Measurements from ENCODE around the gene TCF4. TPM values are rescaled to one million over a fixed set of nuclear protein-coding genes. Genes with fewer than 3 reads are reported as not detected.

Gene TCF4
- total RNA-seq, 1 experiment from 2014 or later, result 2.3 TPM

DNA sequence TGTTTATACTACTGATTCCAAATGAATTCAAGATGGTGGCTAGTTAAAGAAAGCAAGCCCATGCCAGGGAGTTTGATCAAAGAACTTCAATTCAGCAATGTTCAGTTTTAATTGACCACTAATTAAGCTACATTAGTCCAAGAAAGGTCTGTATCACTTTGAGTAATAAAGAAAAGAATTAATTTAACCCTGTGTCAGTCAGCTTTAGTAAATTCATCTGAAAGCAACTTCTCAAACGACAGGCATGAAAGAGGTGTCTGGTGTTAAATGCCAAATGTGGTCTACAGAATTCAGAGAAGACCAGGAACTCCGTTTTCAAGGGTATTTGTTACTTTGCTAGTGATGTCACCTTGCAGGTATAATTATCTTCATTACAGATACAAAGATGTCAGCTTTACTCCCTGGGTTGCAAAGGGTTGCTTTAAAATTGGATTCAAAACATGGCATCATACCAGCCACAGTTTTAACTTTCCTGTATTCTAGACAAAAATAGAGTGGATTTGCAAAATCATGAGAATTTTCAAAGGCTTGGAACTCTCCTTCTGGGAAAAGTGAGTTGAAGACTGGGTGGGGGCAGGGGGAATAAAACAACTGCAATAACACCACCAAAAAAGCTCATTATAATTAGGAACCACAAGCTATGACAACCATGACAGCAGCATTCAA lies 281.5 kb downstream of the TCF4 start:
- no peak for DNase-seq (ENCODE audit: low read depth, low spot score)
- ChIA-PET CTCF (no interaction called here), POLR2A (no interaction called here)
- H3K27ac ChIP-seq (ENCODE audit: low read length), result no peak overlapping the region
- H3K36me3 ChIP-seq (ENCODE audit: control insufficient read depth, insufficient read depth, low read length), result no peaks in the 10 kb centered on the region
- ATAC-seq, result no peak
- BruUV-seq (replicated peaks), result no TSS peak
- H3K9me3 ChIP-seq (ENCODE audit: control insufficient read depth, insufficient read depth, low read depth, low read length), result no peaks in the 10 kb centered on the region
- intact Hi-C loops (cut with micrococcal nuclease; ENCODE audit: unreplicated experiment) (no loop called here), in situ Hi-C loops (cut with HindIII; ENCODE audit: low pct_unique_long_range_greater_than_20kb, low sequenced_read_pairs) (no loop called here)
- no peaks in the 10 kb centered on the region for H3K27me3 ChIP-seq (ENCODE audit: control insufficient read depth, insufficient read depth, low read length)
- no peaks in the 10 kb centered on the region for H3K4me1 ChIP-seq (ENCODE audit: control insufficient read depth, insufficient read depth, low read length)
- TF ChIP-seq POLR2AphosphoS5 (IDR thresholded peaks at IDR 0.05; ENCODE audit: low read depth, low read length) (no peak), SIN3A (IDR thresholded peaks at IDR 0.05; ENCODE audit: borderline replicate concordance, insufficient read depth, low read depth, low read length) (no peak), TCF7L2 (IDR thresholded peaks at IDR 0.05; ENCODE audit: low read depth, low read length) (no peak)
- TF ChIP-seq, protein P1, sequence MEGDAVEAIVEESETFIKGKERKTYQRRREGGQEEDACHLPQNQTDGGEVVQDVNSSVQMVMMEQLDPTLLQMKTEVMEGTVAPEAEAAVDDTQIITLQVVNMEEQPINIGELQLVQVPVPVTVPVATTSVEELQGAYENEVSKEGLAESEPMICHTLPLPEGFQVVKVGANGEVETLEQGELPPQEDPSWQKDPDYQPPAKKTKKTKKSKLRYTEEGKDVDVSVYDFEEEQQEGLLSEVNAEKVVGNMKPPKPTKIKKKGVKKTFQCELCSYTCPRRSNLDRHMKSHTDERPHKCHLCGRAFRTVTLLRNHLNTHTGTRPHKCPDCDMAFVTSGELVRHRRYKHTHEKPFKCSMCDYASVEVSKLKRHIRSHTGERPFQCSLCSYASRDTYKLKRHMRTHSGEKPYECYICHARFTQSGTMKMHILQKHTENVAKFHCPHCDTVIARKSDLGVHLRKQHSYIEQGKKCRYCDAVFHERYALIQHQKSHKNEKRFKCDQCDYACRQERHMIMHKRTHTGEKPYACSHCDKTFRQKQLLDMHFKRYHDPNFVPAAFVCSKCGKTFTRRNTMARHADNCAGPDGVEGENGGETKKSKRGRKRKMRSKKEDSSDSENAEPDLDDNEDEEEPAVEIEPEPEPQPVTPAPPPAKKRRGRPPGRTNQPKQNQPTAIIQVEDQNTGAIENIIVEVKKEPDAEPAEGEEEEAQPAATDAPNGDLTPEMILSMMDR (IDR thresholded peaks at IDR 0.05), result no peak
- TF ChIP-seq, protein P2, sequence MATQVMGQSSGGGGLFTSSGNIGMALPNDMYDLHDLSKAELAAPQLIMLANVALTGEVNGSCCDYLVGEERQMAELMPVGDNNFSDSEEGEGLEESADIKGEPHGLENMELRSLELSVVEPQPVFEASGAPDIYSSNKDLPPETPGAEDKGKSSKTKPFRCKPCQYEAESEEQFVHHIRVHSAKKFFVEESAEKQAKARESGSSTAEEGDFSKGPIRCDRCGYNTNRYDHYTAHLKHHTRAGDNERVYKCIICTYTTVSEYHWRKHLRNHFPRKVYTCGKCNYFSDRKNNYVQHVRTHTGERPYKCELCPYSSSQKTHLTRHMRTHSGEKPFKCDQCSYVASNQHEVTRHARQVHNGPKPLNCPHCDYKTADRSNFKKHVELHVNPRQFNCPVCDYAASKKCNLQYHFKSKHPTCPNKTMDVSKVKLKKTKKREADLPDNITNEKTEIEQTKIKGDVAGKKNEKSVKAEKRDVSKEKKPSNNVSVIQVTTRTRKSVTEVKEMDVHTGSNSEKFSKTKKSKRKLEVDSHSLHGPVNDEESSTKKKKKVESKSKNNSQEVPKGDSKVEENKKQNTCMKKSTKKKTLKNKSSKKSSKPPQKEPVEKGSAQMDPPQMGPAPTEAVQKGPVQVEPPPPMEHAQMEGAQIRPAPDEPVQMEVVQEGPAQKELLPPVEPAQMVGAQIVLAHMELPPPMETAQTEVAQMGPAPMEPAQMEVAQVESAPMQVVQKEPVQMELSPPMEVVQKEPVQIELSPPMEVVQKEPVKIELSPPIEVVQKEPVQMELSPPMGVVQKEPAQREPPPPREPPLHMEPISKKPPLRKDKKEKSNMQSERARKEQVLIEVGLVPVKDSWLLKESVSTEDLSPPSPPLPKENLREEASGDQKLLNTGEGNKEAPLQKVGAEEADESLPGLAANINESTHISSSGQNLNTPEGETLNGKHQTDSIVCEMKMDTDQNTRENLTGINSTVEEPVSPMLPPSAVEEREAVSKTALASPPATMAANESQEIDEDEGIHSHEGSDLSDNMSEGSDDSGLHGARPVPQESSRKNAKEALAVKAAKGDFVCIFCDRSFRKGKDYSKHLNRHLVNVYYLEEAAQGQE (IDR thresholded peaks at IDR 0.05; ENCODE audit: insufficient read depth in 1 of 2, low read depth in 2 of 2, low read length in 1 of 2), result no peak
- no peak overlapping the region for H3K4me3 ChIP-seq (ENCODE audit: low read depth in 2 of 2, low read length in 2 of 2)

DNA sequence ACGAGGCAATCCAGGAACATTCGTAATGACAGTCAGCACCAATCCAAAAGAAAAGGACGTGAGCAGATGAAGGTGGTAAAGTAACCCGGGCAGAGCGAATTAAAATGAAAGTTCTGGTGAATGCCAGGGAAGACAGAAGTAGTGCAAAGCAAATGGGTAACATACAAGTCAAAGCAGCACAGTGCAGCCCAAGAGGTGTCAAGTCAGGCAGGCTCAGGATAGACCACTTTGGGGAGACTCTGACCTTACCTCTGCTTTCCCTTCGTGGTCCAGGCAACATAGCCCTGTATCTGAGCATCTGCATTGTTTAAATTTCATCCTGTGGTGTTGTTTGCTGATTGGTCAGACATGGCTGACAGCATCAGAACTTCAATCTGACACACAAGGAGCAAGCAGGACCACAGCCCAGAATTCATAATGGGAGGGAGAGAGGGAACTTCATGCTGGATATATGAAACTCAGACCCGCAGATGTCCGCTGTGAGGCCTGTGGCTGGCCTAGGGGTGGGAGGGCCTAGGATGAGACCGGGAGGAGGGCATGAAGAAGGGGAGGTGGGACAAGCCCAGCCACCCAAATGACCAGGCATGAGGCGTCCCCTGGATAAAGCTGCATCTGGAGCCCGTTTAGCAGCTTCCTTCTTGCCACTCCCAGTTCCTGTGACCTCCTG lies 285.7 kb downstream of the TCF4 start:
- in situ Hi-C loops (cut with HindIII; ENCODE audit: low pct_unique_long_range_greater_than_20kb, low sequenced_read_pairs), result no loop called here
- Histone ChIP-seq H3K36me3 (ENCODE audit: control insufficient read depth, insufficient read depth, low read length) (no peaks in the 10 kb centered on the region), H3K27ac (ENCODE audit: low read length) (no peak overlapping the region), H3K9me3 (ENCODE audit: control insufficient read depth, insufficient read depth, low read depth, low read length) (no peaks in the 10 kb centered on the region), H3K27me3 (ENCODE audit: control insufficient read depth, insufficient read depth, low read length) (no peaks in the 10 kb centered on the region), H3K4me3 (ENCODE audit: low read depth in 2 of 2, low read length in 2 of 2) (no peak overlapping the region; a peak in 1 of 4 replicates), H3K4me1 (ENCODE audit: control insufficient read depth, insufficient read depth, low read length) (no peaks in the 10 kb centered on the region)
- ChIA-PET CTCF (interaction anchor here (0.8 kb wide), 1 partner anchor 1013 kb away, joined by 3 read pairs; no protein-coding TSS in a partner anchor), POLR2A (no interaction called here)
- BruUV-seq (replicated peaks), result no TSS peak
- intact Hi-C loops (cut with micrococcal nuclease; ENCODE audit: unreplicated experiment), result no loop called here
- DNase-seq (ENCODE audit: low read depth, low spot score), result no peak
- TF ChIP-seq, protein P2 (IDR thresholded peaks at IDR 0.05; ENCODE audit: insufficient read depth in 1 of 2, low read depth in 2 of 2, low read length in 1 of 2), result no peak
- no peak for TF ChIP-seq SIN3A (IDR thresholded peaks at IDR 0.05; ENCODE audit: borderline replicate concordance, insufficient read depth, low read depth, low read length)
- TF ChIP-seq, protein P1 (IDR thresholded peaks at IDR 0.05), result no peak
- no peak for TF ChIP-seq POLR2AphosphoS5 (IDR thresholded peaks at IDR 0.05; ENCODE audit: low read depth, low read length)
- no peak for TF ChIP-seq TCF7L2 (IDR thresholded peaks at IDR 0.05; ENCODE audit: low read depth, low read length)
- no peak for ATAC-seq

Data from Panc1 (cell line).